GM18502 (cell line): Measurements from ENCODE around the gene LRCOL1.

Experiments used
- ATAC-seq: cut with Tn5 transposase; IDR thresholded peaks from one replicate; pipeline ENCODE4 v1.9.1; 2021; ENCODE audit warnings: mild to moderate bottlenecking; ENCODE audit not compliant: unreplicated experiment, poor library complexity

The LRCOL1 gene

GRCh38 chr12:132554845-132555630 lies 55.3 kb downstream of the LRCOL1 start:
- no peak for ATAC-seq
